GM21717 (cell line): Measurements from ENCODE around the gene PELO.
A peak's percentile ranks its signal among the peaks of the same experiment; 100 is the strongest.
"Not testable (repeated sequence)": the region's sequence is repeated elsewhere in the genome, so short reads cannot be mapped to it uniquely, and the experiment has no call there.

ENCODE experiments used
- ATAC-seq: cut with Tn5 transposase; IDR thresholded peaks from one replicate; pipeline ENCODE4 v1.9.1; 2021; ENCODE audit warnings: mild to moderate bottlenecking, moderate library complexity; ENCODE audit not compliant: unreplicated experiment

PELO gene

DNA sequence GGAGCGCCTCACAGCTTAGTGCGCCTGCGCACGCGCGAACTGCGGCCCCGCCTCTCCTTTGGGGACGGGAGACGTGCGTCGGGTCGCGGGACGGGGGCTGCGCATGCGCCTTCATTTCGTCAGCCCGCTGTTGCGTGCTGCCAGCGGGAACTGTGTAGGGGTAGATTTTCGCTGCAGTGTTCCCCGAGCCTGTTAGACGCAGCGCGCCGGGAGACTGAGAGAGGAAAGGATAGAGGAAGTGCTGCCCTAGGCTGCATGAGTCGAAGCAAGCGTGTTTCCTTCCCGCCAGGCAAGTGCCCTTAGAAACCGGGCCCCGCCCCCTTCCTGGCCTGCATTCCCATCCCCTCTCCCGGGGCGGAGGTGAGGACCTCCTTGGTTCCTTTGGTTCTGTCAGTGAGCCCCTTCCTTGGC lies 12.3 kb downstream of the PELO start:
- peak; percentile 84 for ATAC-seq

DNA sequence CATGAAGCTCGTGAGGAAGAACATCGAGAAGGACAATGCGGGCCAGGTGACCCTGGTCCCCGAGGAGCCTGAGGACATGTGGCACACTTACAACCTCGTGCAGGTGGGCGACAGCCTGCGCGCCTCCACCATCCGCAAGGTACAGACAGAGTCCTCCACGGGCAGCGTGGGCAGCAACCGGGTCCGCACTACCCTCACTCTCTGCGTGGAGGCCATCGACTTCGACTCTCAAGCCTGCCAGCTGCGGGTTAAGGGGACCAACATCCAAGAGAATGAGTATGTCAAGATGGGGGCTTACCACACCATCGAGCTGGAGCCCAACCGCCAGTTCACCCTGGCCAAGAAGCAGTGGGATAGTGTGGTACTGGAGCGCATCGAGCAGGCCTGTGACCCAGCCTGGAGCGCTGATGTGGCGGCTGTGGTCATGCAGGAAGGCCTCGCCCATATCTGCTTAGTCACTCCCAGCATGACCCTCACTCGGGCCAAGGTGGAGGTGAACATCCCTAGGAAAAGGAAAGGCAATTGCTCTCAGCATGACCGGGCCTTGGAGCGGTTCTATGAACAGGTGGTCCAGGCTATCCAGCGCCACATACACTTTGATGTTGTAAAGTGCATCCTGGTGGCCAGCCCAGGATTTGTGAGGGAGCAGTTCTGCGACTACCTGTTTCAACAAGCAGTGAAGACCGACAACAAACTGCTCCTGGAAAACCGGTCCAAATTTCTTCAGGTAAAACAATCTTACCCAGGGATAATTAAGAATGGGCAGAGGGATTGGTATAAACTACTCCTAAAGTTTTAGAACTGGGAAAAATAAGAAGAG lies 12.9 kb downstream of the PELO start:
- ATAC-seq, result peak; percentile 48

DNA sequence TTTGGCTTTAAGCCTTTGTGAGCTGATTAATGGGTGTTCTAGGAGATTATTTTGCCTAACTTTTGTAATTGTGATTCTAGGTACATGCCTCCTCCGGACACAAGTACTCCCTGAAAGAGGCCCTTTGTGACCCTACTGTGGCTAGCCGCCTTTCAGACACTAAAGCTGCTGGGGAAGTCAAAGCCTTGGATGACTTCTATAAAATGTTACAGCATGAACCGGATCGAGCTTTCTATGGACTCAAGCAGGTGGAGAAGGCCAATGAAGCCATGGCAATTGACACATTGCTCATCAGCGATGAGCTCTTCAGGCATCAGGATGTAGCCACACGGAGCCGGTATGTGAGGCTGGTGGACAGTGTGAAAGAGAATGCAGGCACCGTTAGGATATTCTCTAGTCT lies 13.6 kb downstream of the PELO start:
- ATAC-seq, result no peak

DNA sequence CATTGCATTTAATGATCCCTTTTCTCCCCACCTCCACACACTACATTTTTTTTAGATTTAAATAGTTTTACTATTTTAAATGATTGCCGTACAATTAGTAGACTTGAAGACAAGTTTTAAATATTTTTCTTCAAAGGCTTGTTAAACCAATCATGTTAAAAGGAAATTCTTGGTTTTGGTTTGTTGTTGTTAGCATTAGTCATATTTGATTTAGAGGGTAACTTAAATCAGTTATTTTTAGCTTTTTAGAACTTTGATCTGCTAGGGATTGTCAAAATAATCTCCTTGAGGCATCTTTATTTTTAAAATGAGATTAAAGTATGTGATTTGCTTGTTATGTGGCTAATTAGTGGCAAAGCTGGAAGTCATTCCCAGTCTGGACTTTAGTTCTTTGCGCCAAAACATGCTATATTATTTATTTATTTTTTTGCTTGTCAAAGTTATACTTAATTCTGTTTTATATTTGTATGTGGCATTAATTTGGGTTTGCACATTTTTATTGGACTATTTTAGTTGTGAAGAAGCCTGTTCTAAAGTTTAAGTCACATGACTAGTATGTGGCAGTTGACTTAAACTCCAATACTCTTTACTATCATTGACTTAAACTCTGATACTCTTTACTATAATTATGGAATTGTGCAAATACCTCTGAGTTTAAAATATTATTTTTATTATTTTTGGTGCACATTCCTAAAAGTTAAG lies 14.7 kb downstream of the PELO start:
- ATAC-seq, result no peak

DNA sequence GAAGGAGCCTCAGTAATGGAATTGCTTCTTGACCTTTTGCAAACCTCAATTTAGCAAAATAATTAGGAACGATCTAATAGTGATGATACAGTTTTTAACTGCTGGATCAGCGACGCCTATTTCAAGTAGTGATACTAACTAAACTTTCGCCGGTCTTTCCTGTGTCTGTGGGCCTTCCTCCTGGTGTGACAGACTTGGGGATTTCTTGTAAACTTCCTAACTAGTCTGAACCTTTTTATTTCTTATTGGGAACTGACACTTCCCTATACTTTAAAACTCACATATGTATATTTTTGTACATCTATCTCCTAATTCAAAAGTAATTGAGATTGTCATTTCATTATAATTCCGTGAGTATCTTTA lies 15.2 kb downstream of the PELO start:
- ATAC-seq, result no peak

DNA sequence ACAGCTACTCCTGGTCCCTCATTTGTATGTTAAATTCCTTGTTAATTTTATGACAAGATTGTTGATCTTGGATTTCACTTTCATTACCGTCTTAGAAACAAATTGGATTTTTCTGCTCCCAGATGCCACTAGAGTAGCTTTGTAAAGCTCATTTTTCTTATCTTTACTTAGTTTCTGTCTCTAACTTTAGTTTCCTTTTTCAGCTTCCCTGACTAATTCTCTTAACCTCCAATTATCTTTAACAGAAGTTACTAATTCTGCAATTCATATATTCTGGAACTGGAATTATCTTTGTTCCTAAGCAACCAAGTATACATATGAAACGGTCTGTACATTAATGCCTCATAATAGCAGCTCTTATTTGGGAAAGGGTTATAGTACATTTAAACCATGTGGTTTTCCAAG lies 16.7 kb downstream of the PELO start:
- ATAC-seq, result no peak

DNA sequence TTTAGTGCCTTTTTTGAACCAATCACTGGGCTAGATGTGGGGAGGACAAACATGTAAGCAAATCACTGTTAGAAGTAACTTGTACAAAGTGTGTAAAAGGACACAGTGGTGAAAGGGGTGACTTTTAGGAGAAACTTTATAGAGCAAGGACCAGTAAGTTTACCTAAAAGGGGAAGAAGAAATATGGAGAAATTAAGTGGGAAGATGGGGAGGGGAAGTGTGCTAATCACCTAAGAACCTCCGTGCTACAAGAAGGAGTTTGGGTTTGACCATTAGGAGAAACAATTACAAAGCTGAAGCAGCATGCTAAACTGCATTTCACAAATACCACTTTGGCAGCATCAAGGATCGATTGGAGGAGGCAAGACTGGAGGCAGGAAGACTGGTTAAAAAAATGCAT lies 17.3 kb downstream of the PELO start:
- ATAC-seq, result no peak

GRCh38 chr5:52805615-52806014 lies 17.9 kb downstream of the PELO start:
- ATAC-seq, result no peak

- ATAC-seq, result no peak
Measured at GRCh38 chr5:52807037-52807436, 19.3 kb downstream of the PELO start.

- no peak for ATAC-seq
Measured at GRCh38 chr5:52807723-52808122, 20.0 kb downstream of the PELO start.

DNA sequence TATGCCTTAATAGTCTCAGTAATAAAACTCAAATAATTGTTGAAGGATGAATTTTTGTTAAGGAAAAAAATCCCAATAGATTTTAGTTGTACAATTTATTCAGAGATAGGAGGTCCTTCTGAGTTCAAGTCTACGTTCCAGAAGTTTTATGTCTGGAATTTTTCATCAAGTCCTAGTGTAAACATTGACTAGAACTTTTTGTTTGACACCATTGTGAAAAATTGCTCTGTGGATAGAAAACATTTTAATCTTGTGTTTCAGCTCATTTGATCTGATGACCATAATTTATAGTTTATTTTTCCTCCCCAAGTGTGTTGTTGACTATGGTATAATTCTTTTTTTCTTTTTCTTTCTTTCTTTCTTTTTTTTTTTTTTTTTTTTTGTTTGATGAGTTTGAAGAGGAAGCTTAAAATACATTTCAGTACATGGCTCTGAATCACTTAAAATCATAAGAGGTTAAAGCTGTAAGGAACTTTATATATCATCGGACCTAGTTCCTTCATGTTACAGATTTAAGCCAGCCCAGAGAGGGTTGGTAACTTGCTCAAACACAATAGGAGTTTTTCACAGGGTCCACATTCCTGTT lies 20.7 kb downstream of the PELO start:
- ATAC-seq, result no peak

GRCh38 chr5:52809884-52810283 lies 22.2 kb downstream of the PELO start:
- no peak for ATAC-seq

DNA sequence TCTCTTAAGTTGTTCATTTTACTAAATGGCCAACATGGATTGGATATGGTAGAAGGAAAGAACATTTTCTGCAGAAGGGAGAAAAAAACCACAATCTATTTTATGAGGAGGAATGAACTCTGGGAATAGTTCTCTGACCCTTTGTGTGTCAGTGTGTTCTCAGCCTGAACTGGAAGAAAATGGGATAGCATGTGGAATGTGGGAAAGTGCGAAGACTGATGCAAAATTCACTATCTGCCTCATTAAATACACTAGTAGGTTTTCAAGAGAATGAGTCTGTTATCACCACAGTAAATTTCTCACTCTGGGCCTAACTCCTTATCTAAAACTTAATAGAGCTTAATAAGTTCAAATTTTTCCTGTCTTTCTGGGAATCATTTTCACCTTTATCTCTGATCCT lies 22.7 kb downstream of the PELO start:
- no peak for ATAC-seq

DNA sequence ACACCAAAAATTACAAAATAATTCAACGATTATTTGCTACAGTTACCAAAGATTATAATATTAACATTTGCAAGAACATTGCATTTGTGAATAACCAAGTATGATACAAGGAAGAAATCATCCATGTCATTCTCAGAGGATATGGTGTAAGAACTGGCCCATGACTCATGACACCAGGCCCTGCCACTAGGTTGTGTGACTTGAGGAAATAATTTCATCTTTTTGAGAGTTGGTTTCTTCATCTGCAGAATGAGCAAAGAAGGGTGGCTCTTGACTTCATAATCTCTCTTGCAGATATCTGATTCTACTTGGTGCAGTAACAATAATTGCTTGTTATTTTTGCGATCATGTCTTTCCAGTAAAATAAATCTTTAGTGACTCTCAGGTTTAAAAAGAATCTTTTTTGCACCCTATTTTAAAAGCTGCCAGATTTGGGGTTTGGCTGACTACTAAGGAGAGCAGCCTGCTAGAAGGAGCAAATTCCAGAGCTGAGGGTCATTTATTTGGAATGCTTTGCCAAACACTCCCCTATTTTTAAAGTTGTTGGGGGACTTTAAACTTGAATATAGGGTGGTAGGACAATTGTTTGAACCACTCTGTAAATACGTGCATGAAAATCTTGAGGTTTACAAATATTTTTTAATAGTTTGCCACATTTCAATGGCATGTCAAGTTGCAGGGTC lies 23.5 kb downstream of the PELO start:
- ATAC-seq, result no peak

GRCh38 chr5:52814352-52815148 lies 26.8 kb downstream of the PELO start:
- ATAC-seq, result no peak

GRCh38 chr5:52817818-52818217 lies 30.1 kb downstream of the PELO start:
- no peak for ATAC-seq

DNA sequence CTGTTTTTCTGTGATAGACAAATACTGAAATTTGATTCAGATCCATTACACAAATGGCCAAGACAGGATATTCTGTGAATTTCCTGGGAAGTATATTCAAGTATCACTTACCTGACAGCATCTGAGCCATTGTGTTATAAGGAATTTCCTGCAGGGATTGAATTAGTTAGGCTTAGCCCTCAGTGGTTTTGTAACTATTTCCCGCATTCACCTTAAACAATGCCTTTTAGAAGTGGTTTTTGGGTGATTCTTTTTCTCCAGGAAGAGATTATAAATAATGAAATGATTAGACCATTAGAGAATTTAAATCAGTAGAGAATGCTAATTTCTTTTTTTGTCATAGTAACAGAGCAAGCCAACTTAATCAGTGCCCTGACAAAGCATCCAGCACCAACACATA lies 30.6 kb downstream of the PELO start:
- no peak for ATAC-seq

DNA sequence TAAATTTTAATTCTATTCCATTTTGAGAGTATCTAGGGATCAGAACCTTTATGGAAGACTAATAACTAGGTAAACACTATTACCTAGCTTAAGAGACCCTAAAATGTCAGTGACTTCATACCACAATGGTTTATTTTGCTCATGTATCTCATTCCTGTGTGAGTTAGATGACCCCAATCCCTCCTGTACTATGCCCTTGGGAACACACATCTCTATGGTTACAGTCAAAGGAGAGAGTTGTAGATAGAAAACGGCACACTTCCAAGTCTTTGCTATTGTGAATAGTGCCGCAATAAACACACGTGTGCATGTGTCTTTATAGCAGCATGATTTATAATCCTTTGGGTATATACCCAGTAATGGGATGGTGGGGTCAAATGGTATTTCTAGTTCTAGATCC lies 31.1 kb downstream of the PELO start:
- ATAC-seq, result not testable (repeated sequence)

- ATAC-seq, result no peak
Measured at GRCh38 chr5:52821901-52822300, 34.2 kb downstream of the PELO start.

DNA sequence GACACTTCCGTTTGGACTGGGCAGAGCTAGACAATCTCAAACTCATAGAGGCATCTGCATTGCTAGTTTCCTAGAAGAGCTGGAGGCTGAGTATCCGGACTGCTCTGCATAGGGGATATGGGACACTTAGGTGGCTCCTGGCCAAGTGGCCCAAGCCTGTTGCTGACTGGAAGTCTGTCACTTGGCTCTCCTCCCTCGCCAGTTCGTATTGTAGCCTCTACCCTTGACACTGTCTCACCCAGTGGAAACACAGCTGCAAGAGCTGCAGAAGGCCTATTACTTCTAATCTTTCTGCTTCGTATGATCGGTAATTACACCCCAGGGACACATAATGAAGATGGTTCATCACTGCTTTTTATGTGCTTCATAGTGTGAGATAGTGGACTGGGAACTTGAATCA lies 34.7 kb downstream of the PELO start:
- ATAC-seq, result no peak

DNA sequence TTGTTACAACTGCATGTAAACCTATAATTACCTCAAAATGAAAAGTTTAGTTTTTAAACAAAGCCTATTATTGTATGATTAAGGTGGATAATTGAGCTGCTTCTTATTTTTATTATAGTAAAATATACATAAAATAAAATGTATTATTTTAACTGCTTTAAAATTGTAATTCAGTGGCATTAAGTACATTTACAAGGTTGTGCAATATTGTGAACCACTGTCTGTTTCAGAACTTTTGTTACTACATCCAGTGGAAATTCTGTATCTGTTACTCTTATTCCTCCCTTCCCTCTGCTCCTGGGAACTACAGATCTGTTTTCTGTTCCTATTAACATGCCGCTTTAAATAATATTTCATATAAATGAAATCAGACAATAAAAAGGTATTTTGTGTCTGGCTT lies 37.1 kb downstream of the PELO start:
- ATAC-seq, result no peak
